BJ (cell line): ENCODE measurements around the gene COL4A1. TPM values are rescaled to one million over a fixed set of nuclear protein-coding genes. Genes with fewer than 3 reads are reported as not detected.

Source experiments
- CTCF ChIA-PET: fragments of 350-600 bp; formaldehyde crosslinking; extraction: SDS; loops from one replicate; lab custom pipeline; 2021; ENCODE audit warnings: antibody characterized with exemption, inconsistent platforms; lab: Yijun Ruan, JAX
- POLR2A ChIA-PET: fragments of 300-600 bp; sonication (Branson Sonifier 250); formaldehyde crosslinking; extraction: SDS; loops from one replicate; lab custom pipeline; 2021; ENCODE audit warnings: antibody characterized with exemption; lab: Charles Lee
- DNase-seq: peaks from one replicate; pipeline ENCODE4 v3.0.0-alpha.2; 2011; ENCODE audit warnings: low read depth
- H3K27me3 ChIP-seq: 2 replicates; pipeline ENCODE4 v1.6.0; 2011; ENCODE audit warnings: low read length; ENCODE audit not compliant: control insufficient read depth, insufficient read depth
- H3K36me3 ChIP-seq: 2 replicates; pipeline ENCODE4 v1.5.1; 2011; ENCODE audit warnings: low read length; ENCODE audit not compliant: control insufficient read depth, insufficient read depth
- H3K4me3 ChIP-seq: 2 replicates; pipeline ENCODE4 v1.5.1; 2011; ENCODE audit warnings: low read depth, mild to moderate bottlenecking, control low read depth, low read length
- CTCF ChIP-seq: IDR thresholded peaks from 2 replicates; pipeline ENCODE4 v1.5.1; 2011; ENCODE audit warnings: low read depth, mild to moderate bottlenecking, control low read depth, inconsistent platforms, low read length, moderate library complexity; ENCODE audit not compliant: insufficient read depth
- polyA plus RNA-seq: library from polyadenylated mRNA; depleted of rRNA; stranded (reverse); fragments of >200 nt; gene quantifications from 2 replicates; pipeline ENCODE4 v1.2.3, GENCODE V29; 2011

COL4A1 gene
- polyA plus RNA-seq, 1 experiment = 375 TPM

GRCh38 chr13:110216006-110216397 lies 91.0 kb downstream of the COL4A1 start:
- peaks cover 11% of the 10 kb centered on the region for H3K36me3 ChIP-seq
- POLR2A ChIA-PET = no interaction called here
- no peak overlapping the region for H3K4me3 ChIP-seq
- H3K27me3 ChIP-seq = no peaks in the 10 kb centered on the region
- TF ChIP-seq CTCF = no peak
- no peak for DNase-seq
- CTCF ChIA-PET = interaction anchor here (1.0 kb wide), 1 partner anchor 12 kb away, joined by 3 read pairs; no protein-coding TSS in a partner anchor

GRCh38 chr13:110215606-110216005 lies 91.4 kb downstream of the COL4A1 start:
- no peak for TF ChIP-seq CTCF
- CTCF ChIA-PET = no interaction called here
- Histone ChIP-seq H3K27me3 (no peaks in the 10 kb centered on the region), H3K4me3 (no peak overlapping the region), H3K36me3 (peaks cover 12% of the 10 kb centered on the region)
- DNase-seq = no peak
- POLR2A ChIA-PET = no interaction called here

- no peak for TF ChIP-seq CTCF
- ChIA-PET POLR2A (no interaction called here), CTCF (no interaction called here)
- Histone ChIP-seq H3K36me3 (peaks cover 13% of the 10 kb centered on the region), H3K4me3 (no peak overlapping the region), H3K27me3 (no peaks in the 10 kb centered on the region)
- DNase-seq = no peak
Measured at GRCh38 chr13:110214637-110215036, 92.3 kb downstream of the COL4A1 start.

- TF ChIP-seq CTCF = no peak
- no peak for DNase-seq
- Histone ChIP-seq H3K27me3 (no peaks in the 10 kb centered on the region), H3K4me3 (no peak overlapping the region), H3K36me3 (peaks cover 14% of the 10 kb centered on the region)
- POLR2A ChIA-PET = no interaction called here
- CTCF ChIA-PET = no interaction called here
Measured at GRCh38 chr13:110213461-110214074, 93.4 kb downstream of the COL4A1 start.

GRCh38 chr13:110212529-110212928 lies 94.4 kb downstream of the COL4A1 start:
- no peak for TF ChIP-seq CTCF
- H3K4me3 ChIP-seq = no peak overlapping the region
- peaks cover 16% of the 10 kb centered on the region for H3K36me3 ChIP-seq
- POLR2A ChIA-PET = no interaction called here
- CTCF ChIA-PET = no interaction called here
- no peaks in the 10 kb centered on the region for H3K27me3 ChIP-seq
- DNase-seq = no peak
